ENCODE data around the gene DOLK.

DNA sequence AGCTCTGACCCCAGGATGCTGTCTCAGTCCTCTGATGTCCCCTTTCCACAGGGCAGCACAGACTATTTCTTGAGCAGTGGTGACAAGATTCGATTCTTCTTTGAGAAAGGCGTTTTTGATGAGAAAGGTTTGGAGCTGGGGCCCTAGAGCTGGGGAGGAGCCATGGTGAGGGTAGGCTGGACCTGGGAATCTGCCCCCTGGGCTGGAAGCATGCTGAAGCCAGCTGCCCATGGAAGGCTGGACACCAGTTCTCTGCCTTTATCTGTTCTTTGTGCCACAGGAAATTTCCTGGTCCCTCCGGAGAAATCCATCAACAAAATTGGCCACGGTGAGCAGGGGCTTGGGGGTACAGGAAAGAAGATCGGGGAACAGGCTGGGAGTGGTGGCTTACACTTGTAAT lies 13.7 kb downstream of the DOLK start:
- TF ChIP-seq SP1 (IDR thresholded peaks at IDR 0.05) (no peak), HDGF (IDR thresholded peaks at IDR 0.05; ENCODE audit: borderline replicate concordance) (no peak), TARDBP (IDR thresholded peaks at IDR 0.05) (no peak), ELF4 (IDR thresholded peaks at IDR 0.05) (no peak), FOXM1 (IDR thresholded peaks at IDR 0.05; ENCODE audit: borderline replicate concordance) (no peak), BHLHE40 (IDR thresholded peaks at IDR 0.05; ENCODE audit: borderline replicate concordance) (no peak), CTBP1 (IDR thresholded peaks at IDR 0.05; ENCODE audit: borderline replicate concordance) (no peak), FOXA1 (IDR thresholded peaks at IDR 0.05) (no peak), NFRKB (IDR thresholded peaks at IDR 0.05) (no peak), SUZ12 (IDR thresholded peaks at IDR 0.05) (no peak), LEF1 (IDR thresholded peaks at IDR 0.05; ENCODE audit: borderline replicate concordance) (no peak)
- TF ChIP-seq, protein P1, sequence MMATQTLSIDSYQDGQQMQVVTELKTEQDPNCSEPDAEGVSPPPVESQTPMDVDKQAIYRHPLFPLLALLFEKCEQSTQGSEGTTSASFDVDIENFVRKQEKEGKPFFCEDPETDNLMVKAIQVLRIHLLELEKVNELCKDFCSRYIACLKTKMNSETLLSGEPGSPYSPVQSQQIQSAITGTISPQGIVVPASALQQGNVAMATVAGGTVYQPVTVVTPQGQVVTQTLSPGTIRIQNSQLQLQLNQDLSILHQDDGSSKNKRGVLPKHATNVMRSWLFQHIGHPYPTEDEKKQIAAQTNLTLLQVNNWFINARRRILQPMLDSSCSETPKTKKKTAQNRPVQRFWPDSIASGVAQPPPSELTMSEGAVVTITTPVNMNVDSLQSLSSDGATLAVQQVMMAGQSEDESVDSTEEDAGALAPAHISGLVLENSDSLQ (IDR thresholded peaks at IDR 0.05) = no peak

All from HEK293T (cell line).